HUES48 (cell line): ENCODE measurements around the gene SRXN1.

Experiments
- H3K27ac ChIP-seq: one replicate; pipeline ENCODE4 v1.7.0; 2013; ENCODE audit warnings: low read depth, low read length, inconsistent platforms
- H3K27me3 ChIP-seq: 2 replicates; pipeline ENCODE4 v1.6.1; 2013; ENCODE audit warnings: mild to moderate bottlenecking, low read length; ENCODE audit not compliant: control insufficient read depth, insufficient read depth
- H3K36me3 ChIP-seq: 2 replicates; pipeline ENCODE4 v1.6.1; 2013; ENCODE audit warnings: low read length; ENCODE audit not compliant: control insufficient read depth, insufficient read depth
- H3K4me1 ChIP-seq: 2 replicates; pipeline ENCODE4 v1.6.1; 2013; ENCODE audit warnings: mild to moderate bottlenecking, low read length; ENCODE audit not compliant: control insufficient read depth, insufficient read depth
- H3K4me3 ChIP-seq: 2 replicates; pipeline ENCODE4 v1.5.1; 2013; ENCODE audit warnings: mild to moderate bottlenecking, low read depth, low read length
- H3K9ac ChIP-seq: 2 replicates; pipeline ENCODE4 v1.6.1; 2013; ENCODE audit warnings: mild to moderate bottlenecking, low read depth, low read length, moderate library complexity
- H3K9me3 ChIP-seq: 2 replicates; pipeline ENCODE4 v1.6.1; 2013; ENCODE audit warnings: low read length; ENCODE audit not compliant: control insufficient read depth, insufficient read depth

SRXN1 gene

GRCh38 chr20:626579-626978, 26.4 kb downstream of the SRXN1 start:
- Histone ChIP-seq H3K9ac (no peak overlapping the region), H3K27me3 (no peaks in the 10 kb centered on the region; the same call in 1 of the 2 replicates), H3K36me3 (no peaks in the 10 kb centered on the region), H3K4me3 (no peak overlapping the region), H3K27ac (no peak overlapping the region), H3K4me1 (no peaks in the 10 kb centered on the region), H3K9me3 (no peaks in the 10 kb centered on the region)

DNA sequence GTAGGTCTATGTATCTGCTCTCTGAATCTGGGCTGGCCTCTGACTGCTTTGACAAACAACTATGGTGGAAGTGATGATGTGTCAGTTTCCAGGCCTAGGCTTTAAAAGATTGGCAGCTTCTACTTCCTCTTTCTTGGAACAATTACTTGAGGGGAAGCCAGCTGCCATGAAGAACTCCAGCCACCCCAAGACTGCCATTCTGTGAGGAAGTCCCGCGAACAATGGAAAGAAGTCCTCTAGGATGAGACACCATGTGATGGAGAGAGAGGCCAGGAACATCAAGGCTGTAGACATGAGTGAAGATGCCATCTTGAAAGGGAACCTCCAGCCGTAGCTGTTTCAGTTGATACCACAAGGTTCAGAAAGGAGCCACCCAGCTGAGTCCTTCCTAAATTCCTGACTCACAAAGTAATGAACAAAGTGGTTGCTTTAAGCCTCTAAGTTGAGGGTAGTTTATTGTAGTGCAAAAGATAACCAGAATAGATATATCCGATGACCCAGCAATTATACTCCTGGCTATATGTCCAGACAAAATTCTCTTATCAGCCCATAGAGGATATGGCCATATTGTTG, 27.6 kb downstream of the SRXN1 start:
- no peak overlapping the region for H3K27ac ChIP-seq
- no peaks in the 10 kb centered on the region; the same call in 1 of the 2 replicates for H3K27me3 ChIP-seq
- H3K9me3 ChIP-seq = no peaks in the 10 kb centered on the region
- no peaks in the 10 kb centered on the region for H3K36me3 ChIP-seq
- peaks cover 7% of the 10 kb centered on the region; the same call in 1 of the 2 replicates for H3K4me1 ChIP-seq
- no peak overlapping the region for H3K9ac ChIP-seq
- H3K4me3 ChIP-seq = no peak overlapping the region

DNA sequence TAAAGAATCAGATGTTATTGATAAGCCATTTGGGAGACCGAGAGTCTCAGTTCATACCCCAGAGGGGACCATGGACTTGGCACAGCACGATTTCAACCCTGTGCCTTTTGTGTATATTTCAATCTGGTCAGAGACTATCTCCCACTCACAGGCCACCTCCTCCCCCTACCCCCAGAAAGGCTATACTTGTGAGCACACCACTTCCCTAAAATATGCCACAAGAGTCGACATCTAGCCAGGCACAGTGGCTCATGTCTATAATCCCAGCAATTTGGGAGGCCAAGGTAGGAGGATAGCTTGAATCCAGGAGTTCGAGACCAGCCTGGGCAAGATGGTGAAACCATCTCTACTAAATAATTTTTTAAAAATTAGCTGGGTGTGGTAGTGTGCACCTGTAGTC, 29.3 kb downstream of the SRXN1 start:
- Histone ChIP-seq H3K4me1 (peaks cover 7% of the 10 kb centered on the region; the same call in 1 of the 2 replicates), H3K4me3 (no peak overlapping the region), H3K27me3 (no peaks in the 10 kb centered on the region; the same call in 1 of the 2 replicates), H3K36me3 (no peaks in the 10 kb centered on the region), H3K9ac (no peak overlapping the region), H3K9me3 (no peaks in the 10 kb centered on the region), H3K27ac (no peak overlapping the region)

DNA sequence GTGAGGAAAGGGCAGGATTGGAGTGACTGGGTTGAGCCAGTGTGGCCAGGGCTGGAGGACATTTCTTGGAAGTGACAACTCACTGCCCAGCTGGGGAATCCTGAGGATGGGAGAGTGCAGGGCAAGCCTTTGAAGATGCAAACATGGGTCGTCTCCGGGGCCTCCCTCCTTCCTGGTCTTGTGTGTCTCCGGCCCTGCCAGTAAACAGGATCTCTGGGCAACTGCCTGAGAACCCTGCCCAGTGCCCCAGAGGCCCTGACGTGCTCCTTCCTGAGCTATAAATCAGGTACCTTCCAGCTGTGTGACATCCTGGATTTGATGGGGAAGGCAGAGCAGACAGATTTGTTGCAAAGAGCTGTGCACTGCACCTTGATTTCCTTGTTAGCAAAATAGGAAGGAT, 30.0 kb downstream of the SRXN1 start:
- peaks cover 7% of the 10 kb centered on the region; the same call in 1 of the 2 replicates for H3K4me1 ChIP-seq
- no peak overlapping the region for H3K4me3 ChIP-seq
- no peak overlapping the region for H3K9ac ChIP-seq
- H3K27ac ChIP-seq = no peak overlapping the region
- H3K9me3 ChIP-seq = no peaks in the 10 kb centered on the region
- H3K27me3 ChIP-seq = no peaks in the 10 kb centered on the region; the same call in 1 of the 2 replicates
- H3K36me3 ChIP-seq = no peaks in the 10 kb centered on the region

GRCh38 chr20:622161-622560, 30.8 kb downstream of the SRXN1 start:
- Histone ChIP-seq H3K4me3 (no peak overlapping the region), H3K4me1 (peaks cover 7% of the 10 kb centered on the region; the same call in 1 of the 2 replicates), H3K27me3 (no peaks in the 10 kb centered on the region; the same call in 1 of the 2 replicates), H3K9ac (no peak overlapping the region), H3K9me3 (no peaks in the 10 kb centered on the region), H3K27ac (no peak overlapping the region), H3K36me3 (no peaks in the 10 kb centered on the region)

GRCh38 chr20:621125-621756, 31.8 kb downstream of the SRXN1 start:
- no peaks in the 10 kb centered on the region; the same call in 1 of the 2 replicates for H3K27me3 ChIP-seq

GRCh38 chr20:620246-620645, 32.8 kb downstream of the SRXN1 start:
- Histone ChIP-seq H3K27ac (no peak overlapping the region), H3K4me1 (peaks cover 7% of the 10 kb centered on the region; the same call in 1 of the 2 replicates), H3K27me3 (no peaks in the 10 kb centered on the region; the same call in 1 of the 2 replicates), H3K36me3 (no peaks in the 10 kb centered on the region), H3K9me3 (no peaks in the 10 kb centered on the region), H3K9ac (no peak overlapping the region), H3K4me3 (no peak overlapping the region)

More at GRCh38 chr20:621125-621756, 31.8 kb downstream of the SRXN1 start:
- Histone ChIP-seq H3K36me3 (no peaks in the 10 kb centered on the region), H3K27ac (no peak overlapping the region), H3K9ac (0 out of 2 replicates have a peak overlapping the region, but pooled peaks have one; percentile 1), H3K4me3 (no peak overlapping the region), H3K4me1 (peaks cover 7% of the 10 kb centered on the region; the same call in 1 of the 2 replicates), H3K9me3 (no peaks in the 10 kb centered on the region)

DNA sequence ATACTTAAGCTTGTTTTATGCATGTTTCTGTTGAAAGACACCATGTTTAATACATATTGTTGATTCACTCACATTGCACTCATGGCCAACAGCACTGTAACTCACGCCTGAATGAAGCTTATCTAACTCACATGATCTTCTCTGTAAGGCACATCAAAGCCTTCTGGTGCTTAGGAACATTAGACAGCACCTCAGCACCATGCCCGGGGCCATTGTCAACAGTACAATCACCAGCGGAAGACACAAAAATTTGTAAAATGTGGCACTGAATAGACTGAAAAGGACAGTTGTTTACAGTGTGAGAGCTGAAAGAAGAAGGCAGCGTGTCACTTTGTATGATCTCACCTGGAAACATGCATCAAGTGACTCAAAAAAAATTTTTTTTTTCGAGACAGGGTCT, 34.0 kb downstream of the SRXN1 start:
- peaks cover 7% of the 10 kb centered on the region; the same call in 1 of the 2 replicates for H3K4me1 ChIP-seq
- no peaks in the 10 kb centered on the region; the same call in 1 of the 2 replicates for H3K27me3 ChIP-seq
- H3K27ac ChIP-seq = no peak overlapping the region
- H3K4me3 ChIP-seq = no peak overlapping the region
- H3K36me3 ChIP-seq = no peaks in the 10 kb centered on the region
- H3K9me3 ChIP-seq = no peaks in the 10 kb centered on the region
- no peak overlapping the region for H3K9ac ChIP-seq

- Histone ChIP-seq H3K4me3 (no peak overlapping the region), H3K9me3 (no peaks in the 10 kb centered on the region), H3K4me1 (peaks cover 7% of the 10 kb centered on the region; the same call in 1 of the 2 replicates), H3K9ac (no peak overlapping the region), H3K27ac (no peak overlapping the region), H3K27me3 (no peaks in the 10 kb centered on the region; the same call in 1 of the 2 replicates), H3K36me3 (no peaks in the 10 kb centered on the region)
These were observed 34.9 kb downstream of the SRXN1 start for GRCh38 chr20:617934-618690.

GRCh38 chr20:615514-615913, 37.5 kb downstream of the SRXN1 start:
- peaks cover 12% of the 10 kb centered on the region; the same call in 1 of the 2 replicates for H3K4me1 ChIP-seq
- H3K27me3 ChIP-seq = peaks cover 14% of the 10 kb centered on the region
- H3K9ac ChIP-seq = no peak overlapping the region
- no peaks in the 10 kb centered on the region for H3K9me3 ChIP-seq
- H3K27ac ChIP-seq = no peak overlapping the region
- H3K36me3 ChIP-seq = no peaks in the 10 kb centered on the region
- no peak overlapping the region for H3K4me3 ChIP-seq

DNA sequence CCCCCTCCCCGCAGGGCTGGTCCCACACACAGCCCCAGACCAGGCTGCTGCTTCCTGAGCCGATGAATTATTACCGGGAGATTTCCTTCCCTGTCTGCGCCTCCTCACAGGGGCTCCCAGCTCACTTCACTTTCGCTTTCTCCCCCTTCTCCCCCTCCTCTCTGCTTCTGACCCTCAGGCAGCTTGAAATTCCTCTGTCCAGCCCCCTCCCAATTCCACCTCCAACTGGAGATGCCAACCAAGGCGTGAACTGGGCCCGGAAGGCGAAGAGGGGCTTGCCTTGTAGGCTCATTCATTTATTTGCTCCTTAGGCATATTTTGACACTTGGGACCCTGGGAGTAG, 41.2 kb downstream of the SRXN1 start:
- no peak overlapping the region for H3K4me3 ChIP-seq
- no peaks in the 10 kb centered on the region for H3K9me3 ChIP-seq
- no peaks in the 10 kb centered on the region for H3K36me3 ChIP-seq
- H3K27me3 ChIP-seq = peaks cover 34% of the 10 kb centered on the region
- H3K9ac ChIP-seq = no peak overlapping the region
- H3K27ac ChIP-seq = no peak overlapping the region
- peaks cover 15% of the 10 kb centered on the region for H3K4me1 ChIP-seq
